Measurements from ENCODE around the gene STARD3. TPM values are rescaled to one million over a fixed set of nuclear protein-coding genes. Genes with fewer than 3 reads are reported as not detected.
"Not testable (repeated sequence)": the region's sequence is repeated elsewhere in the genome, so short reads cannot be mapped to it uniquely, and the experiment has no call there.

The STARD3 gene
- polyA plus RNA-seq, 3 donors: 42.7 to 60.8 (median 46.6) TPM

DNA sequence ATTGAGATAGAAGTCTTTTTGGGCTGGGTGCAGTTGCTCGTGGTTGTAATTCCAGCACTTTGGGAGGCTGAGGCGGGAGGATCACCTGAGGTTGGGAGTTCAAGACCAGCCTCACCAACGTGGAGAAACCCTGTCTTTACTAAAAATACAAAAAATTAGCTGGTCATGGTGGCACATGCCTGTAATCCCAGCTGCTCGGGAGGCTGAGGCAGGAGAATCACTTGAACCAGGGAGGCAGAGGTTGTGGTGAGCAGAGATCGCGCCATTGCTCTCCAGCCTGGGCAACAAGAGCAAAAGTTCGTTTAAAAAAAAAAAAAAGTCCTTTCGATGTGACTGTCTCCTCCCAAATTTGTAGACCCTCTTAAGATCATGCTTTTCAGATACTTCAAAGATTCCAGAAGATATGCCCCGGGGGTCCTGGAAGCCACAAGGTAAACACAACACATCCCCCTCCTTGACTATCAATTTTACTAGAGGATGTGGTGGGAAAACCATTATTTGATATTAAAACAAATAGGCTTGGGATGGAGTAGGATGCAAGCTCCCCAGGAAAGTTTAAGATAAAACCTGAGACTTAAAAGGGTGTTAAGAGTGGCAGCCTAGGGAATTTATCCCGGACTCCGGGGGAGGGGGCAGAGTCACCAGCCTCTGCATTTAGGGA is 62.3 kb downstream of the STARD3 start:
- WGBS, 3 donors: 47 to 56% (median 53%) methylated on average over 11 of the region's 11 CpGs
- not testable (repeated sequence) for H3K27ac ChIP-seq (ENCODE audit: low read depth, low read length)

DNA sequence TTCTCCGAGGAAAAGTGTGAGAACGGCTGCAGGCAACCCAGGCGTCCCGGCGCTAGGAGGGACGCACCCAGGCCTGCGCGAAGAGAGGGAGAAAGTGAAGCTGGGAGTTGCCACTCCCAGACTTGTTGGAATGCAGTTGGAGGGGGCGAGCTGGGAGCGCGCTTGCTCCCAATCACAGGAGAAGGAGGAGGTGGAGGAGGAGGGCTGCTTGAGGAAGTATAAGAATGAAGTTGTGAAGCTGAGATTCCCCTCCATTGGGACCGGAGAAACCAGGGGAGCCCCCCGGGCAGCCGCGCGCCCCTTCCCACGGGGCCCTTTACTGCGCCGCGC is 62.8 kb downstream of the STARD3 start, which contains the start of gene ERBB2:
Gene ERBB2 (plus strand): TSS at position 247 of the 330 bp plus-strand sequence. CDS start 175 bp downstream, outside the sequence.
- no peak within 1 kb of the TSS for H3K27ac ChIP-seq (ENCODE audit: low read depth, low read length)
- WGBS, 3 donors: 2 to 9% (median 8%) methylated on average over 19 to 20 of the region's 20 CpGs

DNA sequence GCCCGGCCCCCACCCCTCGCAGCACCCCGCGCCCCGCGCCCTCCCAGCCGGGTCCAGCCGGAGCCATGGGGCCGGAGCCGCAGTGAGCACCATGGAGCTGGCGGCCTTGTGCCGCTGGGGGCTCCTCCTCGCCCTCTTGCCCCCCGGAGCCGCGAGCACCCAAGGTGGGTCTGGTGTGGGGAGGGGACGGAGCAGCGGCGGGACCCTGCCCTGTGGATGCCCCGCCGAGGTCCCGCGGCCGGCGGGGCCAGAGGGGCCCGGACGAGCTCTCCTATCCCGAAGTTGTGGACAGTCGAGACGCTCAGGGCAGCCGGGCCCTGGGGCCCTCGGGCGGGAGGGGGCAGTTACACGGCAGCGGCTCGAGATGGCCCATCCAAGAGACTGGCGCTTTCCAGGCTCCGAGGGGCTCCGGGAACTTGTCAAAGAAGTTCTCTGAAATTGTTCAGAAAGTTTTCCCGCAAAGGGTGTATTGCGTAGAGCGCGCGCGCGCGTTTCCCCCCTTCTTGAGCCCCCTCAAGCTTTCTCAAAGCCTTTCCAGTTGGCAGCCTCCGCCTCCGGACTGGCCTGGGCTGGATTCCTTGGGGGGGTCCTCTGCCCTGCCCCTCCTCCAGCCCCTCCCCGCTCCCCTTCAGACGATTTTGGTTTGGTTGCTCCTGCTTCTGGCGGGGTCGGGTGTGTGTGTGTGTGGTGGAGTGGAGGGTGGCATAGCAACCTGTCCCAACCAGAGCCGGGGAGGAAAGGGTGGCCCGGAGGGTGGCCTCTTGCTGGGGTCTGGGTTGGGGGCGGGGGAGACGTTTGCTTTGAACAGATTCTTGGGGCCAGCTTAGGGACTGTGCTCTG is 63.4 kb downstream of the STARD3 start:
- H3K27ac ChIP-seq (ENCODE audit: low read depth, low read length): no peak overlapping the region
- 2% methylated on average over 57 of the region's 57 CpGs for WGBS, 3 donors

DNA sequence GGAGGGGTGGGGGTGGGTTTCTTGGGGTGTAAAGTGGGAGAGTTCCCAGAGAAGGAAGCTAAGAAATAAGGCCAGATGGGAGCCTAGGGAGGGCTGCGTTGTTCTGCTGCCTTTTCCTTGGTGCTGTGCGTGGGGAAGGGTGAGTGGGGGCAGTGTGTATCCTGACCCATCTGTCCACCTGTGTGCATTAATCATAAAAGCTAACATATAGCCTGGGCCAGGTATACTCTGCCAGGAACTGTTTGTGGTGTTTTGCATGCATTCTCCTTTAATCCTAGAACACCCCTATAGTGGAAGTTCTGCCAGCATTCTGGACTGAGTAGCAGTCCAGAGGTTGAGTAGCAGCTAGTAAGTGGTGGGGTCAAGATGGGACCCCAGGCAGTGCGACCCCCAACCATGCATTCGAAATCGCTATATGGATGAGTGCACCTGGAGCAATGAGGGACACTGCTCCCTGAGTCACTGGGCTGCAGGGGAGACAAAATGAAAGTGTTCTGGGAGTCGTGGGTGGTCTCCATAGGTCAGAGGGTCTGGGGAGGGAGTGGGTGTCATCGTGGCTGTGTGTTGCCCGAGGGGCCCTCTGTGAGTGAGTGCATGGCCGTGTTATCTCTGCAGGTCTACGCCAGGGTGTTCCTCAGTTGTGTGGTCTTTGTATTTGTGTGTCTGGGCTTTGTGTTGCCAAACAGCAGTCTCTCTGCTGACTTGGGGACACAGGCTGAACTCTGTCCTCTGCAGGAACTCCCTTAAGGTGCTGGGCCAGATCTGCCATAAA is 64.3 kb downstream of the STARD3 start:
- 29 to 49% (median 48%) methylated on average over 10 of the region's 10 CpGs for WGBS, 3 donors
- H3K27ac ChIP-seq (ENCODE audit: low read depth, low read length): no peak overlapping the region

DNA sequence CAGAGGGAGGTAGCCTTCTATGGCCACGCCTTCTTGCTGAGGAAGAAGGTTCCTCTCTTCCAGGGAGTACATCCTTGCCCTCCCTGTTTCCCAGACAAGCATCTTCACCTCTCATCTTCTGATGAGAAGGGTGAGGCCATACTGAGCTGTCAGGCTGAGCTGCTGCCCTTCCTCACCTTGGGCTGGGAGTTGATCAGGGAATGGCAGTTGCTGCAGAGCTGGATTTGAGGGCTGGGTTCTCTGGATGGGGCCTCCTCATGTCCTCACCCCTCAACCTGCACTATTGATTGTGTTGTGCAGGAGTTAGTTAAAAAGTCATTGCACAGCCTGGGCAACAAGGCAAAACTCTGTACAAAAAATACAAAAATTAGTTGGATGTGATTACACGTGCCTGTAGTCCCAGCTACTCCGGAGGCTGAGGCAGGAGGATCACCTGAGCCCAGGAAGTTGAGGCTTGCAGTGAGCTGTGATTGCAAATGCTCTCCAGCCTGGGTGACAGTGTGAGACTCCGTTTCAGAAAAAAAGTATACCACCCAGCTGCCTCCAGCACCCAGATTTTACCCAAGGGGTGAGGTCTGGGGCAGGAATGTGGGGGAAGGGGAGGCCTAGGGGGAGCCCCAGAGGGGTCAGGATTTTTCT is 65.0 kb downstream of the STARD3 start:
- H3K27ac ChIP-seq (ENCODE audit: low read depth, low read length): peak overlapping the region; percentile 41
- WGBS, 3 donors: 54 to 79% (median 77%) methylated on average over 4 of the region's 4 CpGs

DNA sequence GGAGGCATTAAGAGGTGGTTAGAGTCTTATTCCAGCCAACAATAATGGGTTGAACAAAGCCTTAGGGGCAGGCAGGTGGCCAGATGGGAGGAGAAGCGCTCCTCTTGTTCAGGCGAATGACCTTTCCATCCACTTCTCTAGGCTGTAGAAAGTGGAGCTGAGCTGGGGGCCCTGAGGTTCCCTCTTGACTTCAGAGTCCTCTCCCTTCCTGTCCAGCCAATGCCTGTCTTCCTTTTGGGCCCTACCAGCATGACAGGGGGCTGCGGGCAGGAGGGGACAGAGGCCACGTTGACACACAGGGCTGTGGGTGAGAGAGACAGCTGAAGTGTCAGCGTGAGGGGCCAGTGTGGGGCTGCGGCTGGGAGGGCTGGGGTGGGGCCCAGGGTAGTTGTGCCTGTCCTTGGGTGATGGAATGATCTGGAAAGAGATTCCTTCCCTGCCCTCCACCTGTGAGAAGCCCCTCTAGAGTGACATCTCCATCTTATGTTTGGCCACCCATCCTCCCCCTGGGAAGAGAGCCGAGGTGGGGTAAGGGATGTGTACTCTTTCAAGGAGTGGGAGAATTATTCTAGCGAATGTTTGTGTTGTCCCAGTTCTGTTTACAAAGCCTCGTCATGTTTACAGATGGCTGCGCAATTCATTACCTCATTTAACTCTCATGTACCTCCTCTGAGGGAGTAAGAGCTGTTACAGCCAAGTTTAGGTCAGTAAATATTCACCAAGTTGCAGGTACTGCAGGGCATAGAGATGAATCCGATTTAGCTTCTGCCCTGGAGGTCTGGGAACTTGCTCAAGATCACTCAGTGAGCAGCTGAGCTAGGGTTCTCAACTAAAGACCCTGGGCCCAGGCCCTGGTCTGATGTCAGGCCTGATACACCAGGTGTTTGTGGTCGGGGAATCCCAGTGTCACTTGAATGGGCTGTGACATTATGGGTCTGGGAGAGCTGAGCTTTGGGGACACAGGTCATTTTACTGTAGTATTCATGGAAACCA is 66.3 kb downstream of the STARD3 start:
- WGBS, 3 donors: 53 to 73% (median 70%) methylated on average over 12 of the region's 12 CpGs

DNA sequence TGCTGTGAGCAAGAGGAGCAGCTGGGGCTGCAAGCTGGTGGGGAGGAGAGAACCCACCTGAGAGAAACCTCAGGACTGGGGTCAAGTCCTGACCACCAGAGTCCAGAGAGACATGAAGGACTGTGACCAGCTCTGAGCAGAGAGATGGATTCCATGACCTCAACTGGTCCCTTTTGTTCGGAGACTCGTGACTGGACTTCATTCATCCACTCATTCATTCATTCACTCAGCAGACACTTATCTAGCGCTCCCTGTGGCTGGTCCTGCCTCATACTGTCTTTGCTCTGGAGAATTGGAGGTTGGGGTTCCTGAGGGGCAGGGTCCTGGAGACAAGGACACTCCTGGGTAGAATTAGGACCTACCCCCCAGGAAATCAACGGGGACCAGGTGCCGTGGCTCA is 67.0 kb downstream of the STARD3 start:
- no peak overlapping the region for H3K27ac ChIP-seq (ENCODE audit: low read depth, low read length)
- WGBS, 3 donors: 80 to 90% (median 84%) methylated on average over 5 of the region's 5 CpGs

More for the DNA sequence above, 66.3 kb downstream of the STARD3 start:
- H3K27ac ChIP-seq (ENCODE audit: low read depth, low read length): no peak overlapping the region

DNA sequence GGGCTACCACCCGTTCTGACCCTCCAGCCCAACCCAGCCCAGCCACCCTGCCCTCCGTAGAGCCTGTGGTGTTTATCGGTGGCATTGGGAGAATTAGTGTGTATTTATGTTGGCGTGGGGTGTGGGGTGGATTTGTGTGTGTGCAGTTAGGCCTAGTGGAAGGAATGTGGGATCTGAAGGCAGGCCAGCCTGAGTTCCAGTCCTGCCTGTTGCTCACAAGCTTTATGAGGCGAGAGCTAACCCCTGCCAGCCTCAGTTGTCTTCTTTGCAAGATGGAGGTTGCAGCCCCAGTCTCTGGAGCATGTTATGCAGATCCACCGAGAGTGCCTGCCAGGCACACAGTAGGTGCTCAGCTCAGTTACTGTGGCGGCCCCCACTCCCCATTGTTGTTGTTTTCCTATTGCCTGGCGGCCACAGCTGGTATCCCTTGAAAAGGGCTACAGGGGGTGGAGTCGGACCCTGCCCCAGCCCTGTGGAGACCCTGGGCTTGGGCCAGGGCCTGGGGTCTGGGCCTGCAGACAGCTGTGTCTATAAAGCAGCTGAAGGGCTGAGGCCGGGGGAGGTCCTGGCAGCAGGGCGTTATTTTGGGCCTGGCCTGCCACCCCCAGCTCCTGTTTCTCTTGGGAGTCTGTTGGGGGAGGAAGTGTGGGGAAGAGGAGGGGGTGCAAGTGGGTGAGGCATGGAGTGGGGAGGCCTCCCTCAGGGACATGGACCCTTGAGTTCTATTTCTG is 68.0 kb downstream of the STARD3 start:
- no peak overlapping the region for H3K27ac ChIP-seq (ENCODE audit: low read depth, low read length)
- WGBS, 3 donors: 43 to 73% (median 67%) methylated on average over 11 of the region's 11 CpGs

DNA sequence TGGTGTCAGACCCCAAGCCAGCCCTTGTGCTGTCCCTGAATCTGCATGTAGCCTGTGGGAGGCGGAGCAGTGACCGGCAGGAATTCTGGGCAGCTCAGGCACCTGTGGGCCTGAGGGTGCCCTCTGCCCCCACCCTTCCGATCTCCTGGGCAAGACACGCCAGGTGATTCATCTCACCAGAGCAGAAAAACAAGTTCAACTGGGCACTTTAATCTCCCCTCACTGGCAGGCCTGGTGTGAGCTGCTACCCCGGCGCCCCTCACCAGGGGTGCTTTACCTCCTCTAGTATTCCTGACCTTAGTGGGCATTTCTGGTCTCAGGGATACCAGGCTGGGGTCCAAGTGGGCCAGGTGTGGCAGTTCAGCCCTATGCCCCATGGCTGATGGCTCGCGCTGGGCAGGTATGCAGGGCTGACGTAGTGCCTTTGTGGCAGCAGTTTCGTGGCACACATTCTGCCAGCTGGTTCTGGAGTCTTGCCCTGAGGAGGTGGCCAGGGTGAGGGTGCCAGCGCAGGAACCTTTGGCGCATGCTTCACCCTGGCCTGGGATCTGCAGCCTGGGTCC is 68.9 kb downstream of the STARD3 start:
- whole genome bisulfite sequencing, 3 donors: 20 to 89% (median 88%) methylated on average over 12 of the region's 12 CpGs

DNA sequence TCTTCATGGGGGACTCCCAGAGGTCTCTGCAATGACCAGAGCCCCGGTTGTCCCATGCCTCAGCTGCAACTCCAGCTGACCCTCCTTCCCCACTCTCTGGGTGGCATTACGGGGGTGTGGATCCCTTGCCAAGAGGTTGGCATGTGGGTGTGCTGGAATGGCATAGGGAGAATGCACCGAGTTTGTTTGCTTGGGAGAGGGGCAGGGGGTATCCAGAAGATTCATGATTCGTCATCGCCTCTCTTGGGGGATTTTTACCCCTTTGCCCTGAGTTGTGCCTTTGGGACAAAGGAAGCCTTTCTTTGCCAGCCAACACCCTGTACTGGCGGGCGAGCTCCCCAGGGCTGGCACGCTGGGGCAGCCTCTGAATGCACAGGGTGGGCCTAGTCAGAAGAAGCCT is 69.4 kb downstream of the STARD3 start:
- H3K27ac ChIP-seq (ENCODE audit: low read depth, low read length): no peak overlapping the region
- WGBS, 3 donors: 59 to 88% (median 84%) methylated on average over 7 to 8 of the region's 8 CpGs

More for the DNA sequence above, 68.9 kb downstream of the STARD3 start:
- H3K27ac ChIP-seq (ENCODE audit: low read depth, low read length): no peak overlapping the region

DNA sequence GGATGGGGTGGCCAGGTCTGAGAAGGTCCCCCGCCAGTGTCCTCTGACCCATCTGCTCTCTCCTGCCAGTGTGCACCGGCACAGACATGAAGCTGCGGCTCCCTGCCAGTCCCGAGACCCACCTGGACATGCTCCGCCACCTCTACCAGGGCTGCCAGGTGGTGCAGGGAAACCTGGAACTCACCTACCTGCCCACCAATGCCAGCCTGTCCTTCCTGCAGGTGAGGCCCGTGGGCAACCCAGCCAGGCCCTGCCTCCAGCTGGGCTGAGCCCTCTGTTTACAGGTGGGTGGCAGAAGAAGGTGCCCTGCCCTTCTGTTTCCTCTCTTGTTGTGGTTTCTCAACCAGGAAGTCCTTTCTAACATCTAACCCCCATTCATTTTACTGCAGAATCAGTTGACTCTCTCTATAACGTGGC is 70.0 kb downstream of the STARD3 start:
- WGBS, 3 donors: 71 to 84% (median 83%) methylated on average over 7 of the region's 7 CpGs
- no peak overlapping the region for H3K27ac ChIP-seq (ENCODE audit: low read depth, low read length)

DNA sequence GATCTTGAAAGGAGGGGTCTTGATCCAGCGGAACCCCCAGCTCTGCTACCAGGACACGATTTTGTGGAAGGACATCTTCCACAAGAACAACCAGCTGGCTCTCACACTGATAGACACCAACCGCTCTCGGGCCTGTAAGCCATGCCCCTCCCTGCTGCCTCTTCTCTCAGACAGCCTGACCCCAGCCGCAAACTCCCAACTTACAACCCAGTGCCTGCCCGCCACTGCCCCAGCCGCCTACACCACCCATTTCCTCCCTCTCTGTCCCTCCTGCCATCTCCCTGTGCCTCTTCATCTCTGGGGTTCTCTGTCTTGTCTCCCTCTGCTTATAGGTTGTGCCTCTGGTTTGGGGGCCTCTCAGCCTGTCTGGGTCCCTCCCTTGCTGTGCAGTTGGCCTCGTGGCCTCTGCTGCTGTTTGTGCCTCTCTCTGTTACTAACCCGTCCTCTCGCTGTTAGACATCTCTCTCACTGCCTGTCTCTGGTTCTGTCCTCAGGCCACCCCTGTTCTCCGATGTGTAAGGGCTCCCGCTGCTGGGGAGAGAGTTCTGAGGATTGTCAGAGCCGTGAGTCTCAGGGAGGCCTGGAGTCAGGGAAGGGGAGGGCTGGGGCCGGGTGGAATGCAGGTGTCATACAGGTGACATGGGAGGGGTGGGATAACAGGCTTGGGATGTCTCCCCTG is 72.5 kb downstream of the STARD3 start:
- no peak overlapping the region for H3K27ac ChIP-seq (ENCODE audit: low read depth, low read length)
- 83 to 86% (median 83%) methylated on average over 12 to 14 of the region's 14 CpGs for WGBS, 3 donors

DNA sequence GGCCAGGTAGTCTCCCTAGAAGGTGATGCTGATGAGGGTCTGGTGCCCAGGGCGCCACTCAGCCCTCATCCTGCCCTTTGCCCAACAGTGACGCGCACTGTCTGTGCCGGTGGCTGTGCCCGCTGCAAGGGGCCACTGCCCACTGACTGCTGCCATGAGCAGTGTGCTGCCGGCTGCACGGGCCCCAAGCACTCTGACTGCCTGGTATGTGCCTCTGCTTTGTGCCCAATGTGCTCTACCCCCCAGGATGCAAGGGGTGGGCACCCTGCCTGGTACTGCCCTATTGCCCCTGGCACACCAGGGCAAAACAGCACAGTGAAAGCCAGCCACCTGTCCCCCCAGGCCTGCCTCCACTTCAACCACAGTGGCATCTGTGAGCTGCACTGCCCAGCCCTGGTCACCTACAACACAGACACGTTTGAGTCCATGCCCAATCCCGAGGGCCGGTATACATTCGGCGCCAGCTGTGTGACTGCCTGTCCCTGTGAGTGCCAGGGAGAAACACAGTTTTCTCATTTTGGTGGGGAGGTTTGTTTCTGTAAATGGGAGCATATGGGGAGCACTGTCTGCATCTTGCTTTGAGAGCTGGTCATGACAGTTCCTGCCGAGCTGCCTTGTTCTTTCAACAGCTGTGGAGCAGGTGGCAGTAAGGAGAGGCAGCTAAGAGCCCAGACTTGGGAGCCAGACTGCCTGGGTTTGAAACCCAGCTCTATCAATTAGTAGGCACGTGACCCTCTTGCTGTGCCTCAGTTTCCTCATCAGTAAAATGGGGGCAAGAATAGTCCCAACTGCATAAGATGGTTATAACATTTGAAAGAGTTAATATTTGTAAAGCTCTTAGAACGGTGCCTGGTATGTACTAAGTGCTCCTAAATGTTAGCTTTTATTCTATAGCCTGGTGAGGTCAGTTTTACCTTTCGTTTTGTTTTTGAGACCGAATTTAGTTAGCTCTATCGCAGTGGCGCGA is 73.3 kb downstream of the STARD3 start:
- no peak overlapping the region for H3K27ac ChIP-seq (ENCODE audit: low read depth, low read length)
- WGBS, 3 donors: 87 to 91% (median 89%) methylated on average over 20 of the region's 20 CpGs

DNA sequence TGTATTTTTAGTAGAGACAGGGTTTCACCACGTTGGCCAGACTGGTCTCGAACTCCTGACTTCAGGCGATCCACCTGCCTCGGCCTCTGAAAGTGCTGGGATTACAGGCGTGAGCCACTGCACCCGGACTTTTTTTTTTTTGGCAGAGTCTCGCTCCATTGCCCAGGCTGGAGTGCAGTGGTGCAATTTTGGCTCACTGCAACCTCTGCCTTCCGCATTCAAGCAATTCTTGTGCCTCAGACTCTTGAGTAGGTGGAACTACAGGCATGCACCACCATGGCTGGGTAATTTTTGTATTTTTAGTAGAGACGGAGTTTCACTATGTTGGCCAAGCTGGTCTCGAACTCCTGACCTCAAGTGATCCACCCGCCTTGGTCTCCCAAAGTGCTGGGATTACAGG is 74.1 kb downstream of the STARD3 start:
- H3K27ac ChIP-seq (ENCODE audit: low read depth, low read length): not testable (repeated sequence)
- 88 to 93% (median 89%) methylated on average over 11 of the region's 11 CpGs for WGBS, 3 donors

DNA sequence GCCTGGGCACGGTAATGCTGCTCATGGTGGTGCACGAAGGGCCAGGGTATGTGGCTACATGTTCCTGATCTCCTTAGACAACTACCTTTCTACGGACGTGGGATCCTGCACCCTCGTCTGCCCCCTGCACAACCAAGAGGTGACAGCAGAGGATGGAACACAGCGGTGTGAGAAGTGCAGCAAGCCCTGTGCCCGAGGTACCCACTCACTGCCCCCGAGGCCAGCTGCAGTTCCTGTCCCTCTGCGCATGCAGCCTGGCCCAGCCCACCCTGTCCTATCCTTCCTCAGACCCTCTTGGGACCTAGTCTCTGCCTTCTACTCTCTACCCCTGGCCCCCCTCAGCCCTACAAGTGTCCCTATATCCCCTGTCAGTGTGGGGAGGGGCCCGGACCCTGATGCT is 74.9 kb downstream of the STARD3 start:
- 88 to 92% (median 90%) methylated on average over 9 to 10 of the region's 10 CpGs for WGBS, 3 donors
- no peak overlapping the region for H3K27ac ChIP-seq (ENCODE audit: low read depth, low read length)

All from adipose tissue (tissue), 3 donors.